ENCODE results near the gene NCOR2. TPM values are rescaled to one million over a fixed set of nuclear protein-coding genes. Genes with fewer than 3 reads are reported as not detected.

The NCOR2 gene
- total RNA-seq, 2 donors from 2014 or later = 185 to 207 TPM

DNA sequence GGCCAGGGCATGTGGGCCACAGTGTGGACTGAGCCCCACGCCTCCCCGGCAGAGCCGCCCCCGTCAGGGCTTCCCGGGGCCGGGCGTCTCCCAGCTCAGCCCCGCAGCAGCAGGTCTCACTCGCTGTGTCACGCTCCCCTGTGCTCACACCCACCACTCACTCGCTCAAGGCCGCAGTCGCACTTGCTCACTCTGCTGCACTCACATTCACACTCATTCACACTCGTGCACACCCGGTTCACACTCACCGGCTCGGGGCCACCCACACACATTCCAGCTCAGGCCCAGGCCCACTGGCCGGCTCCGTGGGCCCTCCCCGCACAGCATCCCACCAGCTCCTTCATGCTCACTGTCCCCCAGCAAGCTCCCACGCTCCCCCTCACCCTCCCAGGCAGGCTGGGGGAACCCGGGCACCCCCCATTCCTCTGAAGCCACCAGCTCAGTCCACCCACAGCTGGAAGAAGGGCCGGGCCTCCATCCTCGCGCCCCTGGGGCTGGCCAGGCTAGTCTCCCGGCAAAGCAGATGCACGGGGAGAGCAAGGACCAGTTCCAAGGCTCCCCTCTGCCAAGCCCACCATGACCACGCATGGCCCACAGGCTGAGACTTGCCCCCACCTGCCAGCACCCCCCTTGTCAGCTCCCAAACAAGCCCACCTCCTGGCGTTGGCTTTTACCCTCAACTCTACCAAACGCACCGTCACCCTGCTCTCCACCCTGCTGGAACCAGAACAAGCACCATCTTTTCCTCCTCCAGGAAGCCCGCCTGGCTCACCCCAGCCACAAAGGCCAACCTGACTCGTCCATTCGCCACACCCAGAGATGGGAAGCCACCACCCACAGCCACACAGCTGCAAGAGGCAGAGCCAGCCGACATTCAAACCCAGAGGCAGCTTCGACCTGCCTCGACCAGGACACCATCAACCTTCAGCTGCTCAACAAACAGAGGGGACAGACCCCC is 28.0 kb downstream of the NCOR2 start:
- no peaks in the 10 kb centered on the region for H3K27me3 Mint-ChIP-seq (ENCODE audit: insufficient read depth)
- no peak for TF ChIP-seq CTCF (conservative IDR thresholded peaks at IDR 0.05)
- no peaks in the 10 kb centered on the region for H3K9me3 ChIP-seq (ENCODE audit: control insufficient read depth, low read length)
- peak overlapping the region; percentile 91 for H3K27ac Mint-ChIP-seq
- peaks cover 6% of the 10 kb centered on the region for H3K4me1 ChIP-seq (ENCODE audit: control insufficient read depth, insufficient read depth, low read length)
- peaks cover 14% of the 10 kb centered on the region for H3K36me3 Mint-ChIP-seq (ENCODE audit: low read depth)
- DNase-seq = no peak
- H3K27ac ChIP-seq (ENCODE audit: low read depth, low read length) = no peak overlapping the region
- no peak overlapping the region for H3K9ac ChIP-seq (ENCODE audit: extremely low read depth, low read length, poor library complexity, severe bottlenecking)
- H3K4me3 ChIP-seq (ENCODE audit: low read length) = no peak overlapping the region
- 89 to 90% methylated on average over 17 to 36 of the region's 37 CpGs for WGBS, 2 experiments (ENCODE audit: insufficient coverage in 1 of 2, insufficient read length in 1 of 2)
- no peaks in the 10 kb centered on the region for H3K9me3 Mint-ChIP-seq
- peaks cover 17% of the 10 kb centered on the region for H3K4me1 Mint-ChIP-seq
- H3K4me3 Mint-ChIP-seq = no peak overlapping the region
- H3K27me3 ChIP-seq (ENCODE audit: control insufficient read depth, insufficient read depth, low read length, poor library complexity, severe bottlenecking) = no peaks in the 10 kb centered on the region
- no peaks in the 10 kb centered on the region for H3K36me3 ChIP-seq (ENCODE audit: control insufficient read depth, insufficient read depth, low read length)

DNA sequence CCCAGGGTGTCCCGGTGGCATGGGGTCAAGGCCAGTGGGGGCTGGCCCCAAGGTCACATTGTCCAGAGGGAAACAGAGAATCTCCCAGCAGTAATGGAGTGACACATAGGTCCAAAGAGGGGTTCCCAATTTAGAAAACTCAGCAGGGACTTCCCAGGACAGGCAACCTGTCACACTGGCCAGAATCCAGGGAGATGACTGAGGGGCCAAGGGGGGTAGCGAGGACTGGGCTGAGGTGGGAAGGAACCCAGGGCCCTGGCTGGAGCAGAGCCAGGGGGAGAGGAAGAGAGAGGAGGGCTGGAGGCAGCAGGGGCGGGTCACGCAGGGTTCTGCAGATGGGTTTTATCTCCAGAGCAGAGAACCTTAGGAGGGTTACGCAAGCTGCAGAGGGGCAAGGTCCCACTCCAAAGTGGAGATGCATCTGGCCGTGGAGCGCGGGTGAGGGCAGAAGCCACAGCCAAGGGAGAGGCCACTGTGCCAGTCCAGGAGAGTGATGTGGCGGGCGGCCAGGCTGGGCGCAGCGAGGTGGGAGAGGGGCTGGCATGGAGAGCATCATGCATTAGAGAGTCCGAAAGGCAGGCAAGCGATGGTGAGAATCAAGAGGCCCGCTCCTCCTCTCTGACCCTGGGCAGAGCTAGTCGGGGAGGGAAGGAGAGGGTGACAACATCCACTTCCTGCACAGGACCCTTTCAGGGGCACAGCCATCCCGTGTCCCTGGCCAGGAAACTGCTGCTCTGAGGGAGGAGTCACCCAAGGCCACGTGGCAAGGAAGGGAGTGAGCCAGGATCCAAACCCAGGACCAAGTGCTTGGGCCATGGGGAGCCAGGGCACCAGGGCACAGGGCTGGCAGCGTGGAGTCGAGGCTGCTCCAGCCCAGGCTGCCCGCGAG is 29.0 kb downstream of the NCOR2 start:
- TF ChIP-seq CTCF (conservative IDR thresholded peaks at IDR 0.05) = no peak
- H3K27me3 ChIP-seq (ENCODE audit: control insufficient read depth, insufficient read depth, low read length, poor library complexity, severe bottlenecking) = no peaks in the 10 kb centered on the region
- no peak overlapping the region for H3K27ac ChIP-seq (ENCODE audit: low read depth, low read length)
- H3K9me3 ChIP-seq (ENCODE audit: control insufficient read depth, low read length) = no peaks in the 10 kb centered on the region
- H3K36me3 Mint-ChIP-seq (ENCODE audit: low read depth) = peaks cover 22% of the 10 kb centered on the region
- no peak for DNase-seq
- H3K27me3 Mint-ChIP-seq (ENCODE audit: insufficient read depth) = no peaks in the 10 kb centered on the region
- no peak overlapping the region for H3K9ac ChIP-seq (ENCODE audit: extremely low read depth, low read length, poor library complexity, severe bottlenecking)
- no peaks in the 10 kb centered on the region for H3K4me1 ChIP-seq (ENCODE audit: control insufficient read depth, insufficient read depth, low read length)
- WGBS, 2 experiments (ENCODE audit: insufficient coverage in 1 of 2, insufficient read length in 1 of 2) = 88 to 89% methylated on average over 8 to 21 of the region's 22 CpGs
- no peaks in the 10 kb centered on the region for H3K9me3 Mint-ChIP-seq
- peak overlapping the region; percentile 76 for H3K27ac Mint-ChIP-seq
- H3K4me3 Mint-ChIP-seq = no peak overlapping the region
- H3K4me3 ChIP-seq (ENCODE audit: low read length) = no peak overlapping the region
- H3K36me3 ChIP-seq (ENCODE audit: control insufficient read depth, insufficient read depth, low read length) = no peaks in the 10 kb centered on the region
- H3K4me1 Mint-ChIP-seq = peaks cover 12% of the 10 kb centered on the region

- Mint-ChIP-seq H3K9me3 (no peaks in the 10 kb centered on the region), H3K4me1 (peaks cover 13% of the 10 kb centered on the region), H3K4me3 (no peak overlapping the region), H3K27ac (peak overlapping the region; percentile 76), H3K27me3 (ENCODE audit: insufficient read depth) (no peaks in the 10 kb centered on the region), H3K36me3 (ENCODE audit: low read depth) (peaks cover 25% of the 10 kb centered on the region)
- no peak overlapping the region for H3K9ac ChIP-seq (ENCODE audit: extremely low read depth, low read length, poor library complexity, severe bottlenecking)
- no peak overlapping the region for H3K4me3 ChIP-seq (ENCODE audit: low read length)
- H3K4me1 ChIP-seq (ENCODE audit: control insufficient read depth, insufficient read depth, low read length) = no peaks in the 10 kb centered on the region
- 92 to 98% methylated on average over 8 to 12 of the region's 12 CpGs for whole genome bisulfite sequencing, 2 experiments (ENCODE audit: insufficient coverage in 1 of 2, insufficient read length in 1 of 2)
- no peak overlapping the region for H3K27ac ChIP-seq (ENCODE audit: low read depth, low read length)
- DNase-seq = no peak
- no peaks in the 10 kb centered on the region for H3K9me3 ChIP-seq (ENCODE audit: control insufficient read depth, low read length)
- H3K36me3 ChIP-seq (ENCODE audit: control insufficient read depth, insufficient read depth, low read length) = no peaks in the 10 kb centered on the region
- TF ChIP-seq CTCF (conservative IDR thresholded peaks at IDR 0.05) = no peak
- no peaks in the 10 kb centered on the region for H3K27me3 ChIP-seq (ENCODE audit: control insufficient read depth, insufficient read depth, low read length, poor library complexity, severe bottlenecking)
Observed at GRCh38 chr12:124537525-124538193, 29.8 kb downstream of the NCOR2 start.
